Putamen (tissue), 1 donor: ENCODE data around the gene EIF3A.

Source experiments
- DNase-seq: peaks from one replicate; pipeline ENCODE4 v3.0.0-alpha.2; 2016; ENCODE audit warnings: low spot score

The EIF3A gene

GRCh38 chr10:119003572-119004289, 76.9 kb downstream of the EIF3A start:
- no peak for DNase-seq

GRCh38 chr10:119001717-119002500, 78.7 kb downstream of the EIF3A start:
- no peak for DNase-seq

- DNase-seq: no peak
These were observed 82.4 kb downstream of the EIF3A start for GRCh38 chr10:118998183-118998582.

GRCh38 chr10:118997379-118997778, 83.2 kb downstream of the EIF3A start:
- DNase-seq: no peak

DNA sequence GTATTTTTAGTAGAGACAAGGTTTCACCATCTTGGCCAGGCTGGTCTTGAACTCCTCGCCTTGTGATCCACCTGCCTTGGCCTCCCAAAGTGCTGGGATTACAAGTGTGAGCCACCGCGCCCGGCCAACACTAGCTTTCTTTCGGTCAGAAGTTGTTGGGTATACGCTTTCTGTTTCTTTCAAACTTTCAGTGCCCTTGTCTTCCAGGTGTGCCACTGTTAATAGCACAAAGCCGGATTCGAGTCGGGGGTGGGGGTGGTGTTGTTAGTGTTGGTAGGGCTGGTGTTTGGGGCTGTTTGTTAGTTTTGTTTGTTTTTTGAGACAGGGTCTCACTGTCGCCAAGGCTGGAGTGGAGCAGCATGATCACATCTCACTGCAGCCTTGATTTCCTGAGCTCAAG, 84.9 kb downstream of the EIF3A start:
- DNase-seq: no peak

DNA sequence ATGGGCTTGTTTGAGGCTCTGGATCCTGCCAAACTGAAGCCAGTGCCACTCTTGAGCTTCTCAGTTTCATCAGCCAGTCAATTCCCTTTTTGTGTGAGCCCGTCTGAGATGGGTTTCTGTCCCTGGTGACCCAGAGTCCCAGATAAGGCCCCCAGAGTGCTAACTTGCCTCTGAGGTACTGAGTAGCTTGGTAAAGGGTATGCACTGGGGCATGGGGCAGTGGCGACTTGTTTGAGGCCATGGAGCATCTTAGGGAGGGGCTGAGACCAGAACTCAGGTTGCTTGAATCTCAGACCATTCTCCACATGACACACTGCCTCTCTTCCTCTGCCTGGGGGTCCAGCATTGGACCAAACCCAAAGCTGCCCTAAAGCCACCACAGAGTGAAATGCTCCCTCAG, 86.3 kb downstream of the EIF3A start:
- DNase-seq: no peak

GRCh38 chr10:118993214-118993613, 87.4 kb downstream of the EIF3A start:
- no peak for DNase-seq

GRCh38 chr10:118992496-118992895, 88.1 kb downstream of the EIF3A start:
- no peak for DNase-seq

GRCh38 chr10:118990326-118990725, 90.3 kb downstream of the EIF3A start:
- no peak for DNase-seq

- DNase-seq: no peak
These were observed 93.5 kb downstream of the EIF3A start for GRCh38 chr10:118986815-118987790.

DNA sequence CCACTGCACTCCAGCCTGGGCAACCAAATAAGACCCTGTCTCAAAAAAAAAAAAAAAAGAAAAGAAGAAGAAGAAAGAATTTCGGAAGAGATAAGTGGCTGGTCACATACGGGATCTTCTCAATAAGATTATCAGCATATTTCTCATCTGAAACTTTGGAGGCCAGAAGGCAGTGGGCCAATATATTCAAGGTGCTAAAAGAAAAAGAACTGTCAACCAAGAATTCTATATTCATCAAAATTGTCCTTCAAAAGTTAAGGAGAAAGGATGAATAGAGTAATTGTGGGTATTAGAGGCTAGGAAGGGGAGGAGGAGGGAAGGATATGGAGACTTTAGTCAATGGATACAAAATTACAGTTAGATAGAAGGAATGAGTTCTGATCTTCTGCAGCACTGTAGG, 95.0 kb downstream of the EIF3A start:
- DNase-seq: no peak
